ENCODE results near the gene RNF20.
"Not testable (repeated sequence)": the region's sequence is repeated elsewhere in the genome, so short reads cannot be mapped to it uniquely, and the experiment has no call there.

Gene RNF20

GRCh38 chr9:101540069-101540468, 6.4 kb downstream of the RNF20 start:
- no peak for DNase-seq

- DNase-seq, result no peak
These were observed 9.6 kb downstream of the RNF20 start for GRCh38 chr9:101543098-101543735.

GRCh38 chr9:101549472-101550098, 15.9 kb downstream of the RNF20 start:
- DNase-seq, result not testable (repeated sequence)

- no peak for DNase-seq
These were observed 28.1 kb downstream of the RNF20 start for GRCh38 chr9:101561740-101562139.

DNA sequence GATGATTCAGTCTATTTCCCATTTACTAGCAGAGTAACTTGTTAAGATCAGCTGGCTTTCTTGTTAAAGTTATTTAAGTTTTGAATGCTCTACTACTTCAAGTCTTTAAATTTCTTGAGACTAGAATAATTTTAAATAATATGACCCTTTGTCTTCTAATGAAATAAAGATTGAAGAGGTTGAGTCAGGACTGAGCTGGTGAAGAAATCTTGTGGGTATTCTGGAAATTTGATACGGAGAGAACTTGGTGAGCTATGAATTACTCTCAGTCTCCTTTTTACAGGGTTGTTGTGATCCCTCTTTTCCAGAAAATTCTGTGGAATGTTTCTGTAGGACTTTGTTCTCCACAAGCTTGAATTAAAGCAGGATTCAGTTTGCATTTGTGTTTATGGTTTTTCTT, 29.3 kb downstream of the RNF20 start:
- DNase-seq, result no peak

DNA sequence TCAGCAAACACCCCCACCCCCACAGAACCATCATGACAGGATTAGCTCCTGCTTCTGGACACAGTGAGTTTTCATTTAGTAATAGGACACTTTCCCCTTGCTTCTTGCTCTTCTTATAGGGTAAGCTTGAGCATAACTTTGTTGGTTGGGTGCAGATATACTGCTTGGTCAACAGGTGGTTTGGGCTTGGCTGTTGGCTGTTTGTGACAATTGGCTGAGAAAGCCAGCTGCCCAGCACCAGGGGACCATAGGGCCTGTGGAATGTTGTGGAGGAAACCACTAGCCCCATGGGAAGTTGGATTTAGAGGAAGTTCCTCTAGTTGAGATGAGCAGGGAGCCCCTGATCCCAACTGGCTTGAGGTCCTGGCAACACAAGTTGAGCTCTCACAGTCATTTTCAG, 30.6 kb downstream of the RNF20 start:
- DNase-seq, result no peak

- DNase-seq, result no peak
These were observed 33.5 kb downstream of the RNF20 start for GRCh38 chr9:101566904-101567724.

GRCh38 chr9:101567725-101568350, 34.2 kb downstream of the RNF20 start:
- no peak for DNase-seq

- DNase-seq, result no peak
These were observed 36.3 kb downstream of the RNF20 start for GRCh38 chr9:101569741-101570501.

GRCh38 chr9:101571114-101571513, 37.5 kb downstream of the RNF20 start:
- DNase-seq, result no peak

DNA sequence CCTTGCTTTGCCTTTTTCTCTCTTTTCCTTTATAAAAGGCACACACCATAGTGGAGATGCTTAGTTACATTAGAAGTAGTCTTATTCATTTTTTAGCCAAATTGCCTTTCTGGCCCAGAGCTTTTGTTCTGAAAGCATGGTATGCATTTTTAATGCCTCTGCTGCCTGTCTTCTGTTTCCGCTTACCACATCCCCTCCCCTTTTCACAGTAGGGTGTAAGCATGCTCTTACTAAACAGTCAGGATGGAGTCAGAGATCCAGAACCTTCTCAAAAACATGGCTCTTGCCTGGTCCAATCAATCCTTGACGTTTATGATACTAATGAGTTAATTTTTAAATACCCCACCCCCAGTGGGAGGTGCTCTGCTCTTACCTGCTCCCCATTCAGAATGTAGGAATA, 38.7 kb downstream of the RNF20 start:
- DNase-seq, result no peak

DNA sequence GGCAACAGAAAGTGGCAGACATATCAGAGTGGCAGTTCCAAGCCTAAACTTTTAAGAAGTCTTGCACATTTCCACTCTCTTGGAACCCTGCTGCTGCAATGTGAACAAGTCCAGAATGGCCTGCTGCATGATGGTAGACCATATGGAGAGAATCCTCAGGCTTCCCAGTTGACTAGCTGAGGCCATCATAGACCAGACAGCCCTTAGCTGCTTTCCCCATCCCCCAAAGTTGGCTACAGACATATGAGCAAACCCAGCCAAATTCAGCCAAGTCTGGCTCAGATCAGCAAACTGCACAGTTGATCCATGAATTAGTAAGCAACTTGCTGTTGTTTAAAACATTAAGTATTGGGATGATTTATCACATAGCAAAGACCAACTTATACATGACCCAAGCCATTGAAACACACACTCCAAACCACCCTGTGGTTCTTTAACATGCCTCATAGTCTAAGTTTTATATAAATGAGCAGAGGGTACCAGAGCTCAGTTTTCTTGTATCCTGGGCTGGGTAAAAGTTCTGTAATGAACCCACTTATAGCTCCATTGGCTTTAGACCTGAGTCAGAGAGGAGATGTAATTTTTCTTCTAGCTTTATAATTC, 41.2 kb downstream of the RNF20 start:
- no peak for DNase-seq

DNA sequence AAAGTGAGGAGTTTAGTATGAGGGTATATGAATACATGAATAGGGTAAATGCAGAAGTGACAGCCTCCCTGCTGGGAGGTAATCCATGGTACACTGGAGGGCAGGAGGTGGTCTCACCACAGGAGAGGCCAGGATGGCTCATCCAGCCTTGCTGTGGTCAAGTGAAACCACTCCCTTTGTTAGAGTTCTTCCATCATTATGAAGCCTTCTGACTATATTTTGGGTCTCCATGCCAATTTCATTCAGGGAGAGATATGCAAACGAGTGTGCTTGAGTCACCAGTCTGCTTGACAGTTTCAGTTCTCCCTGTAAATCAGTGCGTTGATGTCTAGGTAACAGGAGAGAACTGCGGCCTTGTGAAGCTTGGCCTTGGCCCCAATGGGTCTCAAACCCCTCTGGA, 44.7 kb downstream of the RNF20 start:
- no peak for DNase-seq

DNA sequence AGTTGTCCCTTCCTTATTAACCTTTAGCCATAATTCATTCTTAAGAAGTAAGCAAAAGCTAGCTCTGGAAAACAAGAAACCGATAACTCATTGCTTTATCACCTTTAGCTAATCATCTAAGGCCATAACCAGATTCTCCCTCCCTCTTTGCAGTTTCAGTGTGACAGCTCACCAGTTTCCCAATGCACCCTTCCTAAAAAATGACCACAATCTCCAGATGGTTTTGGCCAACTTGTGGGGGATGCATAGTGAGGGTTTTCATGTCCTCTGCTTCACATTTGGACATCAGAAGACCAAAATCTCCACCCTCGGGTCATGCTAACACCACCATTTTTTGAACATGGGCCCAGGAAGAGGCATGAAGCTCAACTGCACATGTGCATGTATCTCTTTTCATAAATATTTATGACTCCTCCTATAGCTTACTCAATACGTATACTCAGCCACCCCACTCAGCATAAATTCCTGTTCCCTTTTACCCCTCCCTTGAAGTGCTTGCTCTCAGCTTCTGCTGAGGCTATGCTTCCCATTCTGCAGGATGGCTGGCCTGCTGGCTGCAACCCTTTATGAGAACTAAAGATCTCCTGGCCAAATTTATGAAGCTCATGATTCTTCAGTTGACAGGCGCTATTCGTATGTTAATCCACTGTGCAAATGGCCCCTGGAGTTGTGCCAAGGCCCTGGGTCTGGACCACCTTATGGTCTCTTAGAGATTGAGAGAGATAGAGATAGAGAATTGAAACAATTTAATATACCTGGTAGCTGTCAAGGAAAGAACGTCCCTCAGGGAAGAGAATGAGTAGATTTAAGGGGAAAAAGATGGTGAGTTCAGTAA, 46.3 kb downstream of the RNF20 start:
- no peak for DNase-seq

DNA sequence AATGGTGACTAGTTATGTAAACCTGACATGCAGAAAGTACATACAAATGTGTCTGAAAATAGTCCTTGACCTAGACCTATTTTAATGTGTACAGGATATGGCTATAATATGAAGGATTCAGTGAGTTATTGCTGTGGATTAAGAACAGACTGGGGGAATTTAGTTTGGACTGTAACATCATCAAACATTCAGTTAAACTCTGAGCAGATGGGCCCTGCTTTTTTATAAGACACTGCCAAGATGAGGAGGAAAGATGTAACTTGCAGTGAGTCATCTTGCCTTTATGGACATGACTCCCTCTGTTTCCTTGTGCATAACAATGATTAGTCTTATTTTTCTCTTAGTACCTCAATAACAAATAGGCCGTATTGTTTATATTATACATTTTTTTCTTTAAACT, 48.9 kb downstream of the RNF20 start:
- DNase-seq, result no peak

GRCh38 chr9:101585740-101586139, 52.1 kb downstream of the RNF20 start:
- no peak for DNase-seq

DNA sequence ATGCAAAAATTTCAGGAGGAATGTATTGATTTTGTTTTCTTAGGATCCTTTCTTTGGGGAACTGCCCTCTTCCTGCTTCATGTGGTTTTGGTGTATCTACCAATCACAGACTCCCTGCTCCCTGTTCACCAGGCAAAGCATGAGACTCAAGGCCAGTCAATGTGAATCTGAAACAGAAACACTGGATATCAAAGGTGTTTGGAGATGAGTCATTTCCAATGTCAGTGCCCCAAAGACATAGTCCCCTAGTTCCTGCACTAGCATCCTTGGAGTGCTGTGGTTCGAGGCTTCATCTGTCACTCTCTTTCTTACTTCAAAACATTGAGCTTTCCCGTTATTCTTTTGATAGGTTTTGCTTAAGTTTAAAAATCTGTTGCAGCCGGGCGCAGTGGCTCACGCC, 53.0 kb downstream of the RNF20 start:
- no peak for DNase-seq

DNA sequence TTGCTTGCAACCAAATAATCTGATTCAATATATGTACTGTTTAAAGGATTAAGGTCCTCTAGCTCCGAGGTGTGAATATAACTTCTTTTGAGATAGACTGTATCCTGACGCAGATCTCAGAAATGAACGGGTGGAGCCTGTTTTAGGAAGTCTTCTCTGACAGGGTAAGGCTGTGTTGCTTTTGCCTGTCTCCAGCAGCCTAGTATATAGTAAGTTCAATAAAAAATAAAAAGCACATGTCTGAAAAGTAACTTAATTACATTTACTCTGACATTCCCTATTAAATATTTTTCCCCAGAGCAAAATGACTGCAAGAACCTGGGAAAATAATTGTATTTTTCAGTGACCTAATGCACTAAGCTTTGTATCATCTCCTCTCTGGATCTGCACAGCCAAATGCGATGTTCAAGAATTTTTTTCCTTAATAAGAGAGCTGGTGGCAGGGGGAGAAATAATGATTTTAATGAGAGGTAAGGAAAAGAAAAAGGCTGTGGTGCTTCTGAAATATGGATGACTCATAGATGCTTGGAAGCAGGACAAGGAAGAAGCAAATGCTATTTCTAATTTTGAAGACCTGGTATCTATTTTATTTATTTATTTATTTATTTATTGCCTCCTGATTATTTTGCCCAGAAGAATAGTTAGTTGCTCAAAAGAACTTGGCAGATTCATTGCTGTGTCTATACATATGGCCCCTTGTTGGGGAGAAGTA, 53.8 kb downstream of the RNF20 start:
- DNase-seq, result no peak

DNA sequence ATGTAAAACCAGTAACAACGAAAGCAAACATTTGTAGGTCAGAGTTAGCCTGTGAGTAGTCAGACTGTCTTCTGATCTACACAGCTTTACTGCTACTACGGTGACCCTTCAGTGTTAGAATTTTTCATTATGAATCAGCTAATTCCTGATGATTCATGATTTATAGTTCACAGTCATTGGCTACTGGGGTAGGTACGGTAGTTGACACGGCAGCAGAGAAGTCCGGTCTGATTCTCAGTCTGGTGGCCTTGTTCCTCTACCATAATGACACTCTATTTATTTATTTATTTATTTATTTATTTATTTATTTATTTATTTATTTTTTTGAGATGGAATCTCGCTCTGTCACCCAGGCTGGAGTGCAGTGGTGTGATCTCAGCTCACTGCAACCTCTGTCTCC, 56.4 kb downstream of the RNF20 start:
- DNase-seq, result not testable (repeated sequence)

DNA sequence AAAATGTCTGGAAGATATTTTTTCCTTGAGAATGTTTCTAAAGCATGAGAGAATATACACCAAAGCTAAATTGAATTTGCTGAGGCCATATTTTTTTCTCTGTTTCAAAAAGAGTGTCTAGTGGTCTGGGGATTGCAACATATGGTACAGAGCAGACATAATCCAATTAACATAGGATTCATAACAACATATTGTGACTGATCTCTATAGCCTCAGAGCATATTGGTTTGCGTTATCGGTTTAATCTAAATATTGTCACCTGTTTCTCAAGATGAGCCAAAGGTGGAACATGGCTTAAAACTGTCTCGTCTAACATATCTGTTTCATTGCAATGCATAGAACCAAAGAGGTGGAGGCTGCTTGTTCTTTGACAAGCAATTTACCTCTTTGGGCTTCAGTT, 57.2 kb downstream of the RNF20 start:
- DNase-seq, result no peak

Data from stimulated activated CD4-positive, alpha-beta T cell treated with anti-CD3 and anti-CD28 coated beads, Interleukin-12 subunit alpha, Interleukin-12 subunit beta, amount 100 ng/mL, for 4 hours (primary cell).